ENCODE measurements around the gene MPP4.
A peak's percentile ranks its signal among the peaks of the same experiment; 100 is the strongest.

Gene MPP4

DNA sequence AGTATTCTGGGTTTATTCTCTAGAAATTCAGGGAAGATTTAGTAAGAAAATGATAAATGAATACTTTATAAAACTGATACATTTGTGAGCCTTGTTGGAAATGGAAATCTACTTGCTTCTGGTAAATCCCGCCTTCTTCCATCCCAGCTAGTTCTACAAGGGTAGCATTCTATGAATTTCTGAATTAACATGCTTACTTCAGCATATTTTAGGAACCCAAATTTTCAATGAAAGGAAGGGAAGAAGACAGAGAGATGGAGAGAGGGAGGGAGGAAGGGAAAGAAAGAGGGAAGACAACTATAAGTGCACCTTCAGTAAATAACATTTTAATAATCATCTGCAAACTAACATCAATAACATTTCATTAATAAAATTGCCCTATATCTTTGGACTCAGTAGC, 28.6 kb downstream of the MPP4 start:
- no peak for DNase-seq

DNA sequence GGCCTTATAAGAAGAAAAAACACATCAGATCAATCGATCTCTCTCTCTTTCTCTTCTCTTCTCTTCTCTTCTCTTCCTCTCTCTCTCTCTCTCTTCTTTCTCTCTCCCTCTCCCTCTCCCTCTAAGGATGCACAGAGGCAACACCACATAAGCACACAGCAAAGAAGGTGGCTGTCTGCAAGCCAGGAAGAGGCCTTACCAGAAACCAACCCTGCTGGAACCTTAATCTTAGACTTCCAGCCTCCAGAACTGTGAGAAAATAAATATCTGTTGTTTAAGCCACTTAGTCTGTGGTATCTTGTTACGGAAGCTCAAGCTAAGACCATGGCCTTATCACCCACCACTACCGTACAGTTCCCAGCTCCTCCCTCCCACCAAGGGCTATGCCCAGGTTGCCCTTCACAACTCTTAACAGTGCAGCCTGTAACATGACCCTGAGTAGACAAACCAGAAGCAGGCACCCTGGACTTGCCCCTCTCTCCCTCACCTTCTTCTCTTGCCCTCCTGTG, 30.0 kb downstream of the MPP4 start:
- no peak for DNase-seq

DNA sequence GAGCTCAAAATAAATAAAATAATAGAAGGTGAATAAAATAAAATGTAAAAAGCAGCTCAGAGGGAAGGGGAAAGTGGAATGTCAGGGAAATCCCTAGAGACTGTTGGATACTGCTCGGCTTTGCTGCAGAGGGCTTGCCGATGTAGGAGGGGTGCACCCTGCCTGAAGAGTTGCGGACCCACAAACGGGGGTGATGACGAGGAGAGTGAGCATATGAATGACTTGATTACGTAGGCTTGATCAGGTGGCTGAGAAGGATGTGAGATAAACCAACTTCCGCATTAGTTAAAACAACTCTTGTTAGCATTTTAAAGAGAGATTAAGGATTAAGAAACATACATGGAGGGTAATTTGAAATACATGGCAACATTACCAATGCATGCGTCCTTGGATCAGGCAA, 34.1 kb downstream of the MPP4 start:
- DNase-seq: no peak

DNA sequence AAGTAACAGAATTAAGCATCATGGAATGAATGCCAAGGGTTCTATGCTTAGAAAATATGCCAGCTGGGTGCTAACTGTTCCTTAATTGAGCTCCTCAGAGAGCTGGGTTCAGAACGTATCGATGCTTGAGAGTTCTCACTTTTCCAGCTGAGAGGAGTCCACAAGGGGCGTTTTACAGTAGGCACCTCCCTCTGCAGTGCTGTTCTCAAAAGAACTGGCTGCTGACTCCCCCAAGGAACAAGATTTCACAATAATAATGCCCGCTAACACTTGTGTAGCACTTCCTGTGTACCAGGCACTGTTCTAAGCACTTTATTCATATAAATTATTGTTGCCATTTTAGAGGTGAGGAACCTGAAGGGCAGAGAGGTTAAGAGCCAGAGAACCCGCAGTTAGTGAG, 37.1 kb downstream of the MPP4 start:
- DNase-seq: no peak

DNA sequence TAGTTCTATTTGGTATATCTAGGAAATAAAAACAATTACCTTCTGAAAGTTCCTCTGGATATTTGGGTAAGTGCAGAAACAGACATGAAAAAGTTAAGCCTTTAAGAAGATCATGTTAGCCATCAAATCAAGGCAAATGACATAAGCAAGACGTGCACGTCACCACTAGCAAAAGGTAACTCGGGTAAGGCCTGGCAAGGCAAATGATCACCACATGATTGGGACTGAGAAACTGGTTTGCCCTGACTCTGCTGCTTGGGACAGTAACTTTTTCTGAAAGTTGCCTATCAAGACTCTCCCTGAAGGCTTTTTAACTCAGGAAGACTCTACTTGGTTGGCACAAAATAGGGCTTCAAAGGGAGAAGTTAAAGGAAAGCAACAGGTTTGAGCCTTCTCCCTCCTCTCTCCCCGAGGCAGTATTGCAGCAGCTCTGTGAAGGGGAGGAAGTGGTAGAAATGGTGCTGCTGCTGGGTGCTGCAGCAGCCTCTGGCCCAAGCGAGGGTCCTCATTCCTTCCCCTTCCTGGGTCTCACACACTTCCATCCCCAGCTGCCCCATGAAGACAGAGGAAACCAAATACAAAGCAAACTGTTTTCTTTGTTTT, 38.0 kb downstream of the MPP4 start:
- DNase-seq: no peak

DNA sequence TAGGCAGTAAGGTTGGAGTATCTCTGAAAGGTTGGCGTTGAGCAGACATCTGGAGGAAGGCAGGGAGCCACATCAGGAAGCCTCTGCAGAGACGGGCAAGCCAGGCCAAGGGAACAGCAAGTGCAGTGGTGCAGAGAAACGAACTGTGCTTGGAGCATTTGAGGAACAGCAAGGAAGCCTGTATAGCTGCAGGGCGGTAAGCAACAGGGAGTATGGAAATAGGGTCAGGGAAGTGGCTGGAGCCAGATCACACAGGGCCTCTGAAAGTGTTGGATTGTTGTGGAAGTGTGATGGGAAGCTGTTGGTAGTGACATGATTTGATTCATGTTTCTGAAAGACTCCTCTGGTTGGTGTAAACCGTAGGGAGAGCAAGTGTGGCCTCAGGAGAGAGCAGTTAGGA, 41.7 kb downstream of the MPP4 start:
- no peak for DNase-seq

DNA sequence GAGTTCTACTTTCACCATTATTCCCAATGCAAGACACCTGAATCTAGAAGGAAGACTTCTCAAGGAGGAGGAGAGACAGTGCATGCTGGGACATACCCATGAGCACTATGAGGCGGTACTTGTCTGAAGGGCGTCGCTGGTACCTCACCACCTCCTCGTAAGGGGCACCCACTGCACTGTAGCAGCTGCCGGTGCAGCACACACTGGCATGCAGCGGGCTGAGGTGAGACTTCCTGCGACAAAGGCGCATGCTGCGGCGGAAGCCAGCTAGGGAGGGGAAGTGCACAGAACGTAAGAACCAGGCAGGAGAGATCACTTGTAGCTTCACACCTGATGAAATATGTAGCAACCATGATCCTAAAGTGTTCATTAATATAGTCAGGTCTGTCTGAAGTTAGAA, 42.3 kb downstream of the MPP4 start:
- DNase-seq: no peak

DNA sequence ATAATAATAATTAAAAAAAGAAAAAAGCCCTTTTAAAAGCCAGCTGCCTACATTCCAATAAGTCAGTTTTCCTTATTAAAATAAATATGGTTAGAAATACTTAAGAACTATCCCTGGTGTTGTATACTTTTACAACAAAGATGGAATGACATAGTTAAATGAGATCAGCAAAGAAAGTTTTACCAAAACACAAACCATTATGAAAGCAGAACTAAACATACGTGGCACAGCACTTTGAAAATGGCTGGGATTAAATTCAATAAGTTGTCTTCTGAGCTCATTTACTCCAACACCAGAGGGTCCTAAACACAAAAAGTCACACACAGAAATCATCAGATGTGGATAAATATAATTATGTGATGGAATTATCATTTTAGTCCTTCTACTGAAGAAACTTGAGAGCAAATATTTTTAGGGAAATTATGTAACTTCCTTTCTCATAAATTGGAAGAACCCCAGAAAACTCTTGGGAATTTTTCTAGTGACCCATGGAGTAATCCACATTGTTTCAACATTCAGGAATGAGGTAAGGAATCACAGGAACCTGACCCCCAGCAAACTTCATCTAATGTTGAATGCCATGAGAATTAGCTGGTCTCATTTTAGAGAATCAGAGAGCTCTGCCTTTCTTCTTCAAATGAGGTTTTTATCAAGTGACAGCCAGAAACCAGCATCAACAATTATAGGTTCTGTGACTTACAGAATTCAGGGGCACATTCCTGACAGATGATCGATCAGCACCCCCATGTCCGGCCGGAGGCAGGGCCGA, 43.6 kb downstream of the MPP4 start:
- DNase-seq: no peak

DNA sequence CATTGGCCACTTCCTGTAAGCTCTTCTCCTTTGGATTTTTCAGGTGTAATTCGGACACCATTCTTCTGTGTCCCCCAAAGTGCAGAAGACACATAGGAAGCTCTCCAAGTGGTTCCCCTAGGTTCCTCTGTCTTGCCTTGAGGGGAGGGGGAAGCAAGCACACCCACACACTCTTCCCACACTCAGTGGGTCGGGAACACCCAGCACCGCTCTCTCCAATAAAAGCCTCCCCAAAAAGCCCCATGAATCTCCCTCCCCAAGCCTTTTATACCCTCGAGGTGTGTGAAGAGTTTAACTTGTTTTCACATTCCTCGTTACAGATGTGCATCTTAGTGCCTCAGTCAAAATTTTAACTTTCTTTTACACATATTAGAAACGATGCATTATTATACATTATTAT, 45.2 kb downstream of the MPP4 start:
- DNase-seq: no peak

DNA sequence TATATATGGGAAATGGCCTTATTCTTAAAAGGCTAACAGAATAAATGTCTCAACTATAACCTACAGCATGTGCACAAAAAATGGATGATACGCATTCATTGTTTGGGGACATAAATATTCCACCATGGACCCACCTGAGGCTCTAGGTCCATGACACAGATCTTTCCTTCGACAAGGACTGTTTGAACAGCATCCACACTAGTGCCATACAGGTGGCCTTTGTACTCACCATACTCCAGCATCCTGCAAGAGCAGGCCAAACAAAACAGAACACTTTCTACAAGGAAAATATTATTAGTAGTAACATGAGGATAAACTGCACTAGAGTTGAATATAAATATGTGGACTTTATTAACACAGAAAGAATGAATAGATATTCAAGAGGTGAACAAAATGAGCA, 49.0 kb downstream of the MPP4 start:
- DNase-seq: no peak

DNA sequence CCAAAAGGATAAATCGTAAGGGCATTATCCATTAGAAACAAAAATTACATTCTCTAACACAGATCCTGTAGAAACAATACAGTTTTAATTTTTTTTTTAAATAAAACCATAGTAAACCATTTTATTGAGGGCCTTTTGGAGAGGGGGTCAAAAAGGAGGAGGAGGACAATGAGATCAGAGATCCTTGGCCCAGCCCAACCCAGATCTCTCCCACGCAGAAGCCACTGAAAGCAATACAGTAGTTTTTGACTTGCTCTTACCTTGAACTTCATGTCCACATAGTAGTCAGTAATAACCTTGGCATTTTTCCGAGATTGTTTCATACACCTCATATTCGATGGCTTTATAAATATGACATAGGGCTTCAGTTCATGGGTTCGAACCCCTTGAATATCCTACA, 51.0 kb downstream of the MPP4 start:
- no peak for DNase-seq

DNA sequence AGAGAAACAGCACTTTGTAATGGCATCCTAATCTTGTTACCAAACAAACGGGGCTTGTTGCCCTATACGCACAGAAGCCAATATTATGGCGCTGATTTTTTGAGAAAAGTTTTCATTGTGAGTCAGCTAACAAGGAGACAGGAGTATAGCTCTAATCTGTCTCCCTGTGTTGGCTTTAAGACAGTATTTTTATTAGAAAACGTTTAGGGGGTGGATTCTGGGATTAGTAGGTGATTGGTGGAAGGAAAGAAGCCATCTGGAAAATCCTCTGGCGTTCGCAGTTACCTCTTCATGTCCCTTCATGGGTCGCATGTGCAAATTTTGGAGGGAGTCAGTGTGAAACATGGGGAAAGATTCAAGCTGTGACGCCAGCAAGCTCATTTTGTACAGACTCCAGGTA, 54.4 kb downstream of the MPP4 start:
- no peak for DNase-seq

DNA sequence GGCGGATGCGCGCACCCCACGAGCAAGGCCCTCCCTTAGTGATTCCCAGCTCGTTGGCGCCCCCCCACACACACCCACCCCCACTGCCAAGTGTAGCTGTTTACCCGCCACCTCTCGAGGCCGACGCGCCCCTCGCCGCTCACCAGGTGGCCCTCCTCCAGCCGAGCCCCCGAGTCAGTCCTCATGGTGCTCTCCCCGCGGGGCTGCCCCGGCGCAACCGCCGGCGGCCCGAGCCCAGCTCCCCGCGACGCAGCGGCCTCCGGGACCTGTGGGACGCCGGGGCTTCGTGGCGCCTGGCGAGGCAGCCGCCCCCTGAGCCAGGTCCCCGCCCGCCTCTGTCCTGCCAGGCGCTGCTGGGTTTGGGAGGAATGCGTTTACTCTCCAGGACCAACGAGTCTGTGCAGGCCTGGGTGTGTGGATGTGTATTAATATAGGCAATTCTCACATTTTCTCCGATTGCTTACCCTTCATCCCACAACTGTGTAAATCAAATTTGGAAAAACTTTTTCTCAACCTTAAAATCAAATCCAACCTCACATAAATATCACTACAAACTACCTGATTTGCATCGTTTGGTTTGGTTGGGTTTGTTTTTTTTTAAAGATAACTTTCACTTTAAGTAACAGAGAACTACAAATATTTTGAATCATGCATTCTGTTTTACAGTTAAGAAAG, 55.1 kb downstream of the MPP4 start, which contains the start of gene TMEM237:
Gene TMEM237 (minus strand): TSS at position 288 of the 675 bp plus-strand sequence. CDS start 103 bp downstream, at position 185.
- DNase-seq: peak in 1 of 2 experiments; percentile 19

DNA sequence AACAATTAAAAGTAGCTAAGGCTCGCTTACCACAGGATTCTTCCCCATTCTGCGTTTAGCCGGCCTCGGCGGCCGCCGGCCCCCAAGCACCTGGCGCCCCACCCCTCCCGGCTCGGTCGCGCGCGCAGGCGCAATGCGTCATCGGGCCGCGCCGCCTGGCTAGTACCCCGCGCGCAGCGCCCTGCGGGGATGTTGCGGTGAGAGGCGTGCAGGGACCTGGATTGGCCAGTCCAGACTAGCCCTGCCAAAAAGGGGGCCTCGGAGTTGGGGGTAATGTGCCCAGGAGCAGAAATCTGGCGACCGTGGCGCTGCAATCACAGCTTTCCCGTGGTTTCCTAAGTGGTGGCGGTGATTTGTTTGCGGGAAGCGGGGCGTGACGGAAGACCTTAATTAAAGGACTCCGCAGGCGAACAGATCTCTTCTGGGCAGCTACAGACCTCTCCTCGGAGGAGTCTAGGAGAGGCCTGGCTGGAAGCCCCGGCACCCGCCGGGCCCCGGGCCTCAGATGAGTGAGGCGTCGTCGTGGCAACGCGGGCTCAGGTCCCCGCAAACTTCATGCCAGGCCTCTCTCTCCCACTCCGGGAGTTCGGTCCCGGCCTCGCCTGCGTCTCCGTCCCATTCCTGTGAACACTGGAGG, 55.7 kb downstream of the MPP4 start:
- peak; percentile 57 to 78 for DNase-seq

DNA sequence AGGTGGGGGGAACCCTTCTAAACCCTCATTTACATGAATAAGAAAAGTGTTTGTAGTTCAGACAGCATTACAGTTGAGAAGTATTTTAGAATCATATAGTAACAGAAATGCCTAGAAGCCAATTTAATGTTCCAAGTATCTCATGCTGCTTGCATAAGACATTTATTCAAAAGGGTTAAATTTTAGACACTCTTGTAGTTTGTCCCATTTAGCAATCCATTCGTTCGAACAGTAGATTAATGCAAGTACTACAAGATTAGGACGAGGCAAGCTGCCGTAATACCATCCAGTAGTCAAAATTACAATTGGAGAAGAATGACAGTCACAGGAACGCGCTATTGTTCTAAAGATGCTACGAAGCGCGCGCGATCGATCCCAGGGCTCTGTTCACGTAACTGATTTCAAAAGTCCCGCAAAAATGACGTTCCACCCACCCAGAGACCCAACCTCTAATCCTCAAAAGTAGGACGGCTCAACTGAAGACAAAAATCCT, 56.3 kb downstream of the MPP4 start:
- DNase-seq: no peak

DNA sequence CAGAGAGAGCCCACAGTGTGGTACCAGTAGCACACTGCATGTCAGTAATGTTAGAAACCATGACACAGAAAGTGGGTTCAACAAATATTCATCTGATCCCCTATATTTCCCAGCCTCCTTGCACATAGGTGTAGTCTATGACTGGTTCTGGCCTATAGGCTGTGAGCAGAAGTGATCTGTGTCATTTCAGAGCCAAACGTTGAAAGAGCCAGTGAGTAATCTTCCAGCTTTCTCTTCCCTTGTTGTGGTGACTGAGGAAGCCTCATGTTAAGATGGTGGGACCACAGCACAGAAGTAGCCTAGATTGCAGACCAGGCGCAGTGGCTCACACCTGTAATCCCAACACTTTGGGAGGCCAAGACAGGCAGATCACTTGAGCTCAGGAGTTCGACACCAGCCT, 59.2 kb downstream of the MPP4 start:
- no peak for DNase-seq

DNA sequence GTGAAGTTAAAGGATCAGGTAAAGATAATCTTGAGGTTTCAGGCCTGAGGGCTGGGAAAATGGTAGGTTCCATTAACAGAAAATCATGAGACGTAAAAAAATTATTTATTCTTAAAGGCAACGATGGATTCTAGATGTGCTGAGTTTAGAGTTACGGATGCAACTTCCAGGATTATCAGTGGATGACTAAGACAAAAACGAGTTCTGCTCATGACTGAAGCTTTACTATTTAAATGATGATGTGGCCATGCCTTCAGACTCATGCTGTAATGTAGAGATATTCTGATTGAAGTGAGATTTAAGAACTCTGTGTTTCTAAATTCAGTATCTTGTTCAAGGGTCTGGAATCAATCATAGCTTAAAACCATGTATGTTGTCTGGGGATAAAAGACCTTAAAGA, 60.1 kb downstream of the MPP4 start:
- no peak for DNase-seq

DNA sequence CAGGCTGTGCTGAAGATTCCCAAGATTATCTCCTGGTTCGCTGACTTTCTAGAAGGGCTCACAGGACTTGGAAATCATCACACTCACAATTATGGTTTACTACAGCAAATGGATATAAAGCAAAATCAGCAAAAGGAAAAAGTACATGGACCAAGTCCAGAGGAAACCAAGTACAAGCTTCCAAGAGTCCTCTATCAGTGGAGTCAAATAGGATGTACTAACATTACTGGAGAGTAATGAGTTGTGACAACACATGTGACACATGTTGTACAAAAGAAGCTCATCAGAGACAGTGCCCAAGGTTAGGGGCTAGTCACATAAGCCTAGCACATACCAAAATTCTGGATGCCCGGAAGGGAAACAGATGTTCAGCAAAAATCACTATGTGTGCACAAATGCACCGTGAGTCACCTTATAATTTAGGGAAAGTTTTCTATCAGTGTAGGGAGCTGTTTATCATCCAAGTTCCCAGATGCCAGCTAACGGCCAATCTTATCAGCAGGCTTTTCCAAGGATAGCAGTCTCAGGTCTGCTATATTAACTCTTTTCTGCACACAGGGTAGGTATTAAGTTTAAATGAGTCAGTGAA, 64.7 kb downstream of the MPP4 start:
- DNase-seq: no peak

DNA sequence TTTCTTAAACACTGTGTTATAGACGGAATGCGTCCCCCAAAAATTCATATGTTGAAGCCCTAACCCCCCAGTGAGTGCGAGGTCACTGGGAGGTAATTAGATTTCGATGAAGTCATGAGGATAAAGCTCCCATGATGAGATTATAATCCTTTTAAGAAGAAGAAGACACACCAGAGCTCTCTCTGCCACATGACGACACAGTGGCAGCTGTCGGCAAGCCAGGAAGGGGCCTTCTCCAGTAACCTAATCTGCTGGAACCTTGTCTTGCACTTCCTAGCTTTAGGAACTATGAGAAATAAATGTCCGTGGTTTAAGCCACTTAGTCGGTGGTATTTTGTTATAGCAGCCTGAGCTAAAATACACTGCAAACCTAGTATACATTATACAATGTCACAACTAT, 67.4 kb downstream of the MPP4 start:
- DNase-seq: no peak

DNA sequence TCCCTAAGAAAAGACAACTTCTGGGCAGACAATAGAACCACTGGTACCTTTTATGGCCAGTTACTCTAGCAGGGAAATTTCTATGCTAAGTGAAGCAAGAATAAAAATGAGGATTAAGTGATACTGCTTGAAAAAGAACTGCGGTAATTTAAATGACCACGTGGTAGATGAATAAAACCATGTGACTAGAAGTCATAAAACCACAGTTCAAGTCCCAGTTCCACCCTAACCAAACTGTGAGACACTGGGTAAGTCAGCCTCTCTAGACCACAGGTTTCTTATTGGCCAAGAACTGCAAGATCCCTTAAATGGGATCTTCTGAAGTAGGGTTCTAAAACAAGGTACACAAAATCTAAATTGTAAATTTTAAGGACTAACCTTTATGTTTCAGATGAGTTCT, 67.9 kb downstream of the MPP4 start:
- DNase-seq: no peak

DNA sequence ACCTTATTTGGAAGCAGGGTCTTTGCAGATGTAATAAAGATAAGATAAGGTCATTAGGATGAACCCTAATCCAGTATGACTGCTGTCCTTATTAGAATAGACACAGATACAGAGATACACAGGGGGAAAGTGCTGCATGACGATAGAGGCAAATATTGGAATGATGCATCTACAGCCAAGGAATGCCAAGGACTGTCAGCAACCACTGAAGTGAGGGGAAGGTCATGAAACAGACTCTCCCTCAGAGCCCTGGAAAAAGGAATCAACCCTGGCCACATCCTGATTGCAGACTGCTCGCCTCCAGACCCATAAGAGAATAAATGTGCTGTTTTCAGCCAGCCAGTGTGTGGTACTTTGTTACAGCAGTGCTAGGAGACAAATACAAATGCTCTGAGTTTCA, 69.9 kb downstream of the MPP4 start:
- DNase-seq: no peak

DNA sequence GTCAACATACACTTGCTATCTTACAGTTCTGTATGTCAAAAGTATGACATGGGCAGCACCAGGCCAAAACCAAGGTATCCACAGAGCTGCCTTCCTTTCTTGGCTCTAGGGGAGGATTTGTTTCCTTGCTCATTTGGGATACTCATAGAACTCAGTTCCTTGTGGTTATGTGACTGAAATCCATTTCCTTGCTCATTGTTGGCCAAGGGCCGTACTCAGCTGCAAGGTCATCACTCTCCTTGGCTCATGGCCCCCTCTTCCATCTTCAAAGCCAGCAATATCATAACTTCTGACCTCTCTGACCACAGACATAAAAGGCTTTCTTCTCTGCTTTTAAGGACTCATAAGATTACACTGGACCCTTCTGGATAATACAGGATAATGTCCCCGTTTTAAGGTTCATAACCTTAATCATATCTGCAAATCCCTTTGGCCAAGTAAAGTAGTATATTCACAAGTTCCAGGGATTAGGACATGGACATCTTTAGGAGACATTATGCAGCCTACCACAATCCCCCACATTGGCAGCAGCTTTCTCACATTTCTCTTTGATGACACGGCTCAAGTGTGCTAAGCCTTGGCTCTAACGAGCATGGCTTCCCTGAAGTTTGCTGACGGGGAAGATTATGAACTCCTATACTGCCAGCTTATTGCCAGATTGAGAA, 76.0 kb downstream of the MPP4 start:
- DNase-seq: no peak

Measured in NCI-H1930 (cell line).